Epidermal melanocyte (primary cell): ENCODE results near the gene MAGEH1.
A peak's percentile ranks its signal among the peaks of the same experiment; 100 is the strongest.
"Not testable (repeated sequence)": the region's sequence is repeated elsewhere in the genome, so short reads cannot be mapped to it uniquely, and the experiment has no call there.

Source experiments
- DNase-seq: peaks from one replicate; pipeline ENCODE4 v3.0.0; 2011; ENCODE audit warnings: low spot score; ENCODE audit not compliant: insufficient read length

Gene MAGEH1

DNA sequence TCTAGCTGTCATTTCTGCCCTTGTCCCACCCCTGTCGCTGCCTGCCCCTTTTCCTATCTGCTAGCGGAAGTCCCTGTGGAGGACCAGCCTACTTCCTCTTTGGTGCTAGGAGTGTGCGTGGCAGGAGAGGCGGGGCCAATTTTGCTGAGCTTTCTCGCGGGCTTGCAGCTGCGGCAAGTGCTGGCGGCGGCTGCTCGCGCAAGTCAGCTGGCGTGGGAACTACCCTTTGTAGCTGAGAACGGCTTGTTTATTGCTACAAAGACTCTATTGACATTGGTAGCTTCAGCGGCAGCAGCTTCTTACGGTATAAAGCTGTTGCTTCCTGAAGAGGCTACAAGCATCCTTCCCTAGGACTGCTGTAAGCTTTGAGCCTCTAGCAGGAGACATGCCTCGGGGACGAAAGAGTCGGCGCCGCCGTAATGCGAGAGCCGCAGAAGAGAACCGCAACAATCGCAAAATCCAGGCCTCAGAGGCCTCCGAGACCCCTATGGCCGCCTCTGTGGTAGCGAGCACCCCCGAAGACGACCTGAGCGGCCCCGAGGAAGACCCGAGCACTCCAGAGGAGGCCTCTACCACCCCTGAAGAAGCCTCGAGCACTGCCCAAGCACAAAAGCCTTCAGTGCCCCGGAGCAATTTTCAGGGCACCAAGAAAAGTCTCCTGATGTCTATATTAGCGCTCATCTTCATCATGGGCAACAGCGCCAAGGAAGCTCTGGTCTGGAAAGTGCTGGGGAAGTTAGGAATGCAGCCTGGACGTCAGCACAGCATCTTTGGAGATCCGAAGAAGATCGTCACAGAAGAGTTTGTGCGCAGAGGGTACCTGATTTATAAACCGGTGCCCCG lies at the start of gene MAGEH1:
TSS of gene MAGEH1 (plus strand) at position 138 of the 843 bp plus-strand sequence. CDS start at position 386, 248 bp downstream.
- peak; percentile 51 for DNase-seq

DNA sequence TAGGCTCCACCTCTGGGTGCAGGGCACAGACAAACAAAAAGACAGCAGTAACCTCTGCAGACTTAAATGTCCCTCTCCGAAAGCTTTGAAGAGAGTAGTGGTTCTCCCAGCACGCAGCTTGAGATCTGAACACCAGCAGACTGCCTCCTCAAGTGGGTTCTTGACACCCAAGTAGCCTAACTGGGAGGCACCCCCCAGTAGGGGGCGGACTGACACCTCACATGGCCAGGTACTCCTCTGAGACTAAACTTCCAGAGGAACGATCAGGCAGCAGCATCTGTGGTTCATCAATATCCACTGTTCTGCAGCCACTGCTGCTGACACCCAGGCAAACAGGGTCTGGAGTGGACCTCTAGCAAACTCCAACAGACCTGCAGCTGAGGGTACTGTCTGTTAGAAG lies 24.8 kb upstream of the MAGEH1 start:
- DNase-seq = not testable (repeated sequence)

DNA sequence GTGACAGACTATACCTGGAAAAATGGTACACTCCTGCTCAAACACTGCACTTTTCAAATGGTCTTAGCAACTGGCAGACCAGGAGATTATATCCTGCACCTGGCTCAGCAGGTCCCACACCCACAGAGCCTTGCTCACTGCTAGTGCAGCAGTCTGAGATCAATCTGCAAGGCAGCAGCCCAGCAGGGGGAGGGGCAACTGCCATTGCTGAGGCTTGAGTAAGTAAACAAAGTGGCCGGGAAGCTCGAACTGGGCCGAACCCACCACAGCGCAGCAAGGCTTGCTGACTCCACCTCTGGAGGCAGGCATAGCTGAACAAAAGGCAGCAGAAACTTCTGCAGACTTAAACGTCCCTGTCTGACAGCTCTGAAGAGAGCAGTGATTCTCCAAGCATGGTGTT lies 8.5 kb upstream of the MAGEH1 start:
- DNase-seq = not testable (repeated sequence)

DNA sequence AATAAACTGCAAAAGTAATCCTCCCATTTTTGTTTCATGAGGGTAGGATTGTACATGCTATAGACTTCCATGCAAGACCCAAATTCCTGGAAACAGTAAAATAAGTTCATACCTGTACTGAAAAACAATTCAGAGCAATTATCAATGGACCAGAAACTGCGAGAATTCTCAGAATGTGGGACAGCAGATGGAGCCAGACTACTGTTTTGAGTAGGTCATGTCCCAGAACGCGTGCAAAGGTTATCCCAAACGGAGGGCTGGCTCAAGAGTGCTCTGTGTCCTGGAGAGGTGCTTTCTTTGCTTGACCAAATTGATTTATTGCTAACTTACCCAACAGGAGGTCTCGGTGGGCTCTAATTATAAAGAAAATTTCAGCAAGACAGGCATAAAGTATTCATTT lies 1.7 kb upstream of the MAGEH1 start:
- DNase-seq = no peak

- no peak for DNase-seq
These were observed 786 bp upstream of the MAGEH1 start for GRCh38 chrX:55451141-55451540.

DNA sequence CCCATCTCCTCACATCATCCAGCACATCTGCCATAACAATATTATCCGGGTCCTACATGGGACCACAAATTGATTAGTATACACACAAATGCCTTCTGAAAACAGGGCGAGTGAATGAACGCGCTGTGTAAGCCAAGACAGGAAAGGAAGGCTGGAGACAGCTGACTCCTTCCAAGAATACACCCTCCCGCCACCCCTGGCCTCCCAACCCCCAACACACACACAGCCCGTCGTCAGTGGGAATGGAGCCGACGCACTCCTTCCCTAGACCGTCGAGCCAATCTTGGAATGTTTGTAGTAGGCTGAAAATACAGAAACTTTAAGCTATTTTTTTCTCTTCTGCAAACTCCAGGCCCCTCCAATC lies 319 bp upstream of the MAGEH1 start:
- peak; percentile 19 for DNase-seq

- no peak for DNase-seq
These were observed 852 bp downstream of the MAGEH1 start for GRCh38 chrX:55452833-55453124.

- DNase-seq = not testable (repeated sequence)
These were observed 3.8 kb downstream of the MAGEH1 start for GRCh38 chrX:55455708-55456107.

GRCh38 chrX:55459426-55459825 lies 7.5 kb downstream of the MAGEH1 start:
- DNase-seq = not testable (repeated sequence)

- DNase-seq = not testable (repeated sequence)
These were observed 8.0 kb downstream of the MAGEH1 start for GRCh38 chrX:55459926-55460325.

DNA sequence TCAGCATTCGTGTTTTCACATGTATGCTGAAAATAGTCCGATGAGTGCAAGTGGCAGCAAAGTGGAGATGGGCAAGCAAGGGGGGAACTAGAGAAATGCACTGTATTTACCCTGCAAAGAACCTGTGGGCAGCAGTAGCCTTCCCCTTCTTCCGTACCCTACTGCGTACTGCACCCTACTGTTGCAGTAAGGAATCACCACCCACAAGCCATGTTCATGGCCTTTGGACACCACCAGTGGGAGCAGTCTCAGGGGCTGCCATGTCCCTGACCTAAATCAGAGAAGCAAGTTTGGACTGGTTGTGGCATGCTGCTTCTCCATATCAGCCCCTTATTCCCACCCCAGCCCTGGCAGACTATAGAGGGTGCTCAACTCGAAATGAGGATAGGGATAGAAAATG lies 12.1 kb downstream of the MAGEH1 start:
- DNase-seq = not testable (repeated sequence)

- DNase-seq = not testable (repeated sequence)
These were observed 13.2 kb downstream of the MAGEH1 start for GRCh38 chrX:55465108-55465507.

DNA sequence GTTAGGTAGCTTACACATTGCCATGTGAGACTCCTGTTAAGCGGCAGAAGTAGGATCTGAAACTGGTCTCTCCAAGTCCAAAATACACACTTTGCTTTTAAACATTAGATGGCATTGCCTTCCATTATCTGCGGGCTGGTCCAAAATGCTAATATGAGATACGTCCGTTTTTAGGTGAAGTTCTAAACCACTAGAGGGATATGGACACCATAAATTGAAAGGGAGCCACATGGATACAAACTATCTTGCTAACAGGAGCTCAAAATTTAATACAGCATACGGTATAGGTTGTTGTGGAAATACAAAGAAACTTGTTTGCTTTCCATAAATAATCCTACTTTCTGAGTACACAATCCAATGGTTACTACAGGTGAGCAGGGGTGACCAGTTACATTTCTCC lies 13.9 kb downstream of the MAGEH1 start:
- DNase-seq = not testable (repeated sequence)

GRCh38 chrX:55479956-55480355 lies 28.0 kb downstream of the MAGEH1 start:
- not testable (repeated sequence) for DNase-seq

- DNase-seq = no peak
These were observed 28.6 kb downstream of the MAGEH1 start for GRCh38 chrX:55480390-55481062.

GRCh38 chrX:55484948-55485347 lies 33.0 kb downstream of the MAGEH1 start:
- no peak for DNase-seq

DNA sequence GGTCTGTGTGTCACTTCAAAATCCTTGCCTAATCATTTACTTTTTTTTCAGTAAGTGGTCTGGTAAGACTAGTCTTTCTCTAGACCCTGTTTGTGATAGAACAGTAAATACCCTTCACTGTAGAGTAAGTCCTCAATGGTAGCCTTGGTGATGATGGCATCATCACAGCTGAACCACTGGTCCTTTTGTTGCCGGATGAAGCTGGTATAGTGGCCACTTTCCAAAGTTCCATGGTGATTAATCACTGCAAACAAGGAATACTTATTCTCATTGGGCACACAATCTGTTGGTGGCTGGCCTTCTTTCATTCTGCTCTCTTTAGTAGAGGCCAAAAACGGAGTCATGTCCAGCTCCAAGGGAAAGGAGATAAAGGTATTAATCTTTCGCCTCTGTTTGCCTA lies 34.8 kb downstream of the MAGEH1 start:
- no peak for DNase-seq

GRCh38 chrX:55487143-55487542 lies 35.2 kb downstream of the MAGEH1 start:
- DNase-seq = no peak

DNA sequence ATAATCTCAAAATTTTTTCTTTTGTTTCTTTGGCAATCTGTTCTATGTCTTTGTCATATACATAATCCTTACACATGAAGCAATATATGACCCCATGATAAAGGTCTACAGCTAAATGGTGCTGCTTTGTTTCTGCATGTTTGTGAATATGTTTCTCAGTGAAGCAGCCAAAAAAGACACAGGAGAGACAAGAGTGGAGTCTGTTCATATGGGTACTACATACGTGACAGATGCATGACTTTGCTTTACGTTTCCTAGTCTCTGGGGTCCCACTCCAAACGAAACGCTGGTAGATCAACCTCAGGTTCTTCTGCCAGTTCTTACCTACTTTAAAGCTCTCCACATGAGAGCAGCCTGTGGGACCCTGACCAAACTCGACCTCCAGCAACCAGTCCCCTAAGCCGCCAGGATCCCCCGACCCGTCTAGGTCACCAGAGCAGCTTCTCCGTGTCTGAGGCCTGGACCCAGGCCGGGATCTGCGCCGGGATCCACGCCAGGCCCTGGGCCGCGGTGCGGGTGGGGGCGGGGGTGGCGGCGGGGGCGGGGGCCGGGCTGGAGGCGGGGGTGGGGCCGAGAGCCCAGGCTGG lies 36.2 kb downstream of the MAGEH1 start:
- DNase-seq = no peak

- no peak for DNase-seq
These were observed 36.8 kb downstream of the MAGEH1 start for GRCh38 chrX:55488593-55489313.

DNA sequence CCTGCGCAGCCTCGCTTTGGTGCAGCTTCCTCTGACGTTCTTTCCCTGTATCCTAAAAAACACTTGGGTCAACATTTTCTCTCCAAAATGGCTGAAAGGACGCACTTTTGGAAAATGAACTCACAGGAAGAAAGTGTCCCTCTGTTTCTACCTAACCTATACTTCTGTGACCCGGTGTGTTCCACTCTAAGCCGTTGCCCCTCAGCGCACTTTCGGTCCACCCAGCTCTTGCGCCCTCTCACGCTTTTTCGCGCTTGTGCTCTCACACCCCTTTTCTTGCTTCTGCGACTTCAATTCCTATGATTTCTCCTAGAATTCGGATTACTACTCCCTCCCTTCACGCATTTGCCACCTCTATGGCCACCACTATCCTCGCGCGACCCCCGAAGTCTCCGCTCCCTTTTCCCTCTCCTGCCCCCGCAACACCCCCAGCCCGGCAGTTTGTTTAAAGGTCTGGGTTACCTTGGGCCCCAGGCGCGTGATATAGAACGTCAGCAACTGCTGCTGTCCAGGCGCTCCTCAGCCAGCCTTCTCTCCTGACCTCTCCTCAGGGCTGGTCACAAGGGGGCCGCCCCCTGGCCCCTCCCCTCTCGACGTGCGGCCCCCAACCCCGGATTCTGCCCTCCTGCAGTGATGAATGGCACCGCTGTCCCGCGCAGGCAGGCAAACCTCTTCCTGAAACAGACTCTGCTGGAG lies 37.5 kb downstream of the MAGEH1 start, which contains the start of gene USP51:
TSS of gene USP51 (minus strand) at position 535 of the 696 bp plus-strand sequence. CDS start 909 bp downstream, outside the sequence.
- peak; percentile 17 for DNase-seq
